SJSA1 (cell line): ENCODE results near the gene FOXJ2. TPM values are rescaled to one million over a fixed set of nuclear protein-coding genes. Genes with fewer than 3 reads are reported as not detected.

ENCODE experiments used
- DNase-seq, 2 experiments: peaks; one replicate each; pipeline ENCODE4 v3.0.0-alpha.2; 2015 to 2020; ENCODE audit warnings: low spot score in 2 of 2, low read depth in 1 of 2
- H3K27ac ChIP-seq: fragments of 250-450 bp; sonication (Bioruptor Pico); 2 replicates; pipeline ENCODE4 v1.5.1; 2020; ENCODE audit warnings: mild to moderate bottlenecking, moderate library complexity
- H3K27me3 ChIP-seq: fragments of 250-450 bp; sonication (Bioruptor Pico); replicated peaks from 2 replicates; pipeline ENCODE4 v1.5.1; 2020; ENCODE audit warnings: mild to moderate bottlenecking, moderate library complexity
- H3K36me3 ChIP-seq: fragments of 250-450 bp; sonication (Bioruptor Pico); 2 replicates; pipeline ENCODE4 v1.5.1; 2020; ENCODE audit warnings: mild to moderate bottlenecking
- H3K4me1 ChIP-seq: fragments of 250-450 bp; sonication (Bioruptor Pico); replicated peaks from 2 replicates; pipeline ENCODE4 v1.6.1; 2021; ENCODE audit warnings: mild to moderate bottlenecking
- H3K4me3 ChIP-seq: fragments of 250-450 bp; sonication (Bioruptor Pico); 2 replicates; pipeline ENCODE4 v1.5.1; 2020; ENCODE audit warnings: mild to moderate bottlenecking
- H3K9me3 ChIP-seq: fragments of 250-450 bp; sonication (Bioruptor Pico); replicated peaks from 2 replicates; pipeline ENCODE4 v1.5.1; 2020; ENCODE audit warnings: mild to moderate bottlenecking
- total RNA-seq: library from RNA; depleted of rRNA; stranded (reverse); fragments of >200 nt; shearing (Covaris generic); gene quantifications from 2 replicates; pipeline ENCODE4 v1.2.3, GENCODE V29; 2014

Gene FOXJ2
- total RNA-seq, 1 experiment from 2014 or later: 12.1 TPM

DNA sequence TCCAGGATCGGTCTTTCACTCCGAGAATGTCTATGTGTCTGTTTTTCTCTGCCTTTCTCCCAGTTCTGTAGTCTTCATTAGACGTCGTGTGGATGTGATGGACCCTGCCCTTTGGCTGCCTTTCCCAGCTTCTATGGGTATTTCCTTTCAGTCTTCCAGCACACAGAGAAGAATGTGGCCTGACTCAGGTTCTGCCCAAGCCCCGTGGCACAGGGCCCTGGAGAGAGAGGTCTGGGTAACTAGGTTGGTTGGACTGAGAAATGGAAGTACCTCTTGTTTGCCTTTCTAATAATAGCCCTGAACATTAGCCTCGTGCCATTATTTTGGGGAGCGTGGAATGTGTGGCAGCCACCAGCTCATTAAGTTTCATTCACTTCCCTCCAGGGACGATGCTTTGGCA is 3.8 kb downstream of the FOXJ2 start:
- Histone ChIP-seq H3K9me3 (no peaks in the 10 kb centered on the region), H3K27ac (no peak overlapping the region), H3K36me3 (peaks cover 47% of the 10 kb centered on the region), H3K4me3 (no peak overlapping the region), H3K4me1 (peaks cover 39% of the 10 kb centered on the region), H3K27me3 (no peaks in the 10 kb centered on the region)
- no peak for DNase-seq

DNA sequence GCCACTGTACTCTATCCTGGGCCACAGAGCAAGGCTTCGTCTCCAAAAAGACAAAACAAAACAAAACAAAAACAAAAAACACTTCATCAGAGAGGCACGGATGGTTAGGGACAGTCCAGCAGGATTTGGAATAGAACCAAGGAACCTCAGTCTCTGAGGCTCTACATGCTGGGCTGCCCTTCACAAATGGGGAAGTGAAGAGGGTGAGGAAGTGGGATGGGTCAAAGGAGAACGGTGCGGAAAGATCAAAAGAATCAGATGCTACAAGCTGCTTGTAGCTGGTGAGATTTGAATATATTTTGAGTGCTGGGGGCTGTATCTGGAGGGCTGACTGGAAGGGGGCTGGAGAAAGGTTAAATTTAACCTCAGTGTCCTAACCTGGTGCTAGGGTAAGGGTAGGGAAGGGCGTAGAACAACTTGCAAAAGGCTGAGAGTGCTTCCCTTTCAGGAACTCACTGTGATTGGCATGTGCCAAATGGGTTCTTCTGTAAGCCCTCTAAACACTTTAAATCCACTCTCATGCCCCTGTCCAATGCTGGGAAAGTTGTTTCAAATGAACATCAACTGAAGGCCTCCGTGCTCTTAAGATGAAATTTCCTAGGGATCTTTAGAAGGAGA is 4.6 kb downstream of the FOXJ2 start:
- peaks cover 55% of the 10 kb centered on the region for H3K36me3 ChIP-seq
- H3K27ac ChIP-seq: no peak overlapping the region
- peaks cover 36% of the 10 kb centered on the region for H3K4me1 ChIP-seq
- no peaks in the 10 kb centered on the region for H3K27me3 ChIP-seq
- no peak for DNase-seq
- H3K9me3 ChIP-seq: no peaks in the 10 kb centered on the region
- H3K4me3 ChIP-seq: no peak overlapping the region

DNA sequence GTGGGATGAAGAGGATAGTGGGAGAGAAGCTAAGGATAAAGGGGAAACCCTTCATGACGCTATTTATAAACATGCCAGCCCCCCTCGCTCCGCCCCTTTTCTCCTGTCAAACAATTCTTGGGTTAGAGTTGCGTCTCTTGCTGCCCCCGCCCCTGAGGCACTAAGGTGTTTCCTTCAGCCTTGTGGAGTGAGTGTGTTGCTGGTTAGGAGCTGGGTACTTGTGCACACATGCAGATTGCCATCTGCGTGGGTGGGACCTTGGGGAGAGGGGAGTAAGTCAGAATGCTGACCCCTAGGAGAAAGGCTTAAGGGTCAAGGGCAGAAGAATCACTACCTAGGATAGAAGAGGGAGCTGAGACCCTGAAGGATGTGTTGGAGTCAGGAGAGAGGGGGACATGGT is 5.4 kb downstream of the FOXJ2 start:
- peaks cover 60% of the 10 kb centered on the region for H3K36me3 ChIP-seq
- H3K27ac ChIP-seq: no peak overlapping the region
- no peak for DNase-seq
- no peak overlapping the region for H3K4me3 ChIP-seq
- no peaks in the 10 kb centered on the region; the same call in 1 of the 2 replicates for H3K9me3 ChIP-seq
- no peaks in the 10 kb centered on the region for H3K27me3 ChIP-seq
- peaks cover 35% of the 10 kb centered on the region for H3K4me1 ChIP-seq

DNA sequence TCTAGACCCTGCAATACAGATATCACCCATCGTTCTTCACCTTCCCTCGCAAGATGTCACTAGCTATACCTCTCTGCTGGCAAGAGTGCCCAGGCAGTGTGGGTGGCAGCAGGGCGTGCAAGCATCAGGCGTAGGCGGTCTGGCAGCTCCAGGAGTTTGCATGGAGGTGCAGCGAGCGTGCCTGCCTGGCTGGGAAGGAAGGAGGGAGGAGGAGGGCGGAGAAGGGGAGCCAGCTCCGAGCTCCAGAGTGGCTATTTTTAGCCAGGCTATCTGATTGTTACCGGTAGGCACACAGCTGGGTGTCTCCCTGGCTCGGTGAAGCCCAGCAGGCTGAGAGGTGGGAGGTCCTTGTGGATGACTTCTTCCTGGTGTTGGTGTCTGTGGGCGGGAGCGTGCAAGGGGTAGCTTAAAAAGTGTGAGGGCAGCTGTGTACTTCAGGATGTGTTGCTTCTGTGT is 6.2 kb downstream of the FOXJ2 start:
- Histone ChIP-seq H3K4me1 (peaks cover 30% of the 10 kb centered on the region), H3K36me3 (peaks cover 63% of the 10 kb centered on the region), H3K27ac (no peak overlapping the region), H3K27me3 (no peaks in the 10 kb centered on the region), H3K4me3 (no peak overlapping the region), H3K9me3 (no peaks in the 10 kb centered on the region; the same call in 1 of the 2 replicates)
- DNase-seq: peak; percentile 51 to 73

DNA sequence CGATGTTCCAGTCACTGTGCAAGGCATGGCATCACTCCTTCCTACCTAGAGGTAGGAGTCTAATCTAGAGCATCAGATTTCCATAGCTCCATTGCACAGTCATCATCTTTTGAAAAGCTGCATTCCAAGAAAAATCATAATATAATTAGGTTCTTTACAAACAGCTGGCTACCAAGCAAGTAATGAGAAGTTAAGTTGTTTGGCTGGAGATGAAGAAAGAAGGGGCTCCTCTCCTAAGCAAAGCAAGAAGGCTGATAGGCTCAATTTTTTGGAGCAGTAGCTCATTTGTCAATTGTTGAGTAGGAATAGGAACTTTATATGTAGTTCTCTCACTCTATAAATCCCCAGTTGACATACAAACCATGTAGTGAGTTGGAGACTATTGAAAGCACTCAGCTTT is 8.3 kb downstream of the FOXJ2 start:
- peaks cover 67% of the 10 kb centered on the region for H3K36me3 ChIP-seq
- no peak overlapping the region for H3K27ac ChIP-seq
- no peak overlapping the region for H3K4me3 ChIP-seq
- peaks cover 14% of the 10 kb centered on the region for H3K4me1 ChIP-seq
- H3K27me3 ChIP-seq: no peaks in the 10 kb centered on the region
- DNase-seq: no peak
- H3K9me3 ChIP-seq: no peaks in the 10 kb centered on the region; the same call in 1 of the 2 replicates

DNA sequence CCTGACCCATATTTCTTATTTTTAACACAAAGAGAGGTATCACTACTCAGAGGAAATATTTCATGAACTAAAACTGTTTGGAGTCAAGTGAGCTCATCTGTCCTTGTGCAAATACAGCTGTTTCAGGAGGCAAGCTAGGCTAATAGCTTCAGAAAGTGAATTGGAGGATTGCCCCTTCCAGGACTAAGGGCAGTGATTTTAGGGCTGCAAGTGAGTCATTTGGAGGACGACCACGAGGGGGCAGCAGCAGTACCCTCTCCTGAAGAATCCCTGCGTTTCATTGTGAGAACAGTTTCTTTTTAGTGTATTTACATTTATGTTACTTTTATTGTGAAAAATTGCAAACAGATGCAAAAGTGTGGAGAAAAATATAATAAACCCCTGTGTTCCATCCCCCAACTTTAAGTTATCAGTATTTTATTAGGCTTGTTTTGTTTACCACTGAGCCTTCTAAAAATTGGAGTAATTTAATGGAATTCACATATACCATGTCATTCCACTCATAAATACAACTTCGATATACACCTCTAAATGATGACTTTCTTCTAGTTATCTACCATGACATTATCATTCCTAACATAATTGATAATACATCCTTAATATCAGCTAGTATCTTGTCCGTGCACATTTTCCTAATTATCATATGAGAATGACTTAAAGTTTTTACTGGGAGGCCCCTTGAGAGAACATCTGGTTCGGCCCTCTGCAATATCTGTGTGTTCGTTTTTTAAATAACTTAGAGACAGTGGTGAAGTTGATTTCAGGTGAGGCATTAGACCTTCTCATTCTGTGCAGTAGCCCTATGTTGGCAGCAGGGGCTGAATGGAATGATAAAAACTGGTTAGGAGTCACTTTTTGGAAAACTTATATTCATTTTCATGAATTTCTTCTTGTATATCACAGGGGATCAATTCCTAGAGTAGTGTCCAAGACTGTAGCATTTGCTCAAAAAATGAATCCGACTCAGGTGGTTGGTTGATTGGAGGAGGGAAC is 13.7 kb downstream of the FOXJ2 start:
- no peaks in the 10 kb centered on the region for H3K27me3 ChIP-seq

DNA sequence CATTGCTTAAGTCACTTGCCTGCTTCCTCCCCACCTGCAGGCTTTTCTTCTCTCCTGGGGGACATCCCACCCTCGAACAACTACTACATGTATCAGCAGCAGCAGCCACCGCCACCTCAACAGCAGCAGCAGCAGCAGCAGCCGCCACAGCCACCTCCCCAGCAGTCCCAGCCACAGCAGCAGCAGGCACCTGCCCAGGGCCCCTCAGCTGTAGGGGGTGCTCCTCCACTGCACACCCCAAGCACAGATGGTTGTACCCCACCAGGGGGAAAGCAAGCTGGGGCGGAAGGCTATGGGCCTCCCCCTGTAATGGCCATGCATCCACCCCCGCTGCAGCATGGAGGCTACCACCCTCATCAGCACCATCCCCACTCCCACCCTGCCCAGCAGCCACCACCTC is 15.3 kb downstream of the FOXJ2 start:
- Histone ChIP-seq H3K36me3 (peaks cover 87% of the 10 kb centered on the region), H3K27ac (no peak overlapping the region), H3K4me1 (no peaks in the 10 kb centered on the region), H3K4me3 (no peak overlapping the region), H3K27me3 (no peaks in the 10 kb centered on the region), H3K9me3 (no peaks in the 10 kb centered on the region)
- no peak for DNase-seq

More for the DNA sequence above, 13.7 kb downstream of the FOXJ2 start:
- no peak overlapping the region for H3K4me3 ChIP-seq
- no peaks in the 10 kb centered on the region for H3K4me1 ChIP-seq
- no peaks in the 10 kb centered on the region; the same call in 1 of the 2 replicates for H3K9me3 ChIP-seq
- peak; percentile 68 to 79 for DNase-seq
- peaks cover 86% of the 10 kb centered on the region for H3K36me3 ChIP-seq
- H3K27ac ChIP-seq: no peak overlapping the region

DNA sequence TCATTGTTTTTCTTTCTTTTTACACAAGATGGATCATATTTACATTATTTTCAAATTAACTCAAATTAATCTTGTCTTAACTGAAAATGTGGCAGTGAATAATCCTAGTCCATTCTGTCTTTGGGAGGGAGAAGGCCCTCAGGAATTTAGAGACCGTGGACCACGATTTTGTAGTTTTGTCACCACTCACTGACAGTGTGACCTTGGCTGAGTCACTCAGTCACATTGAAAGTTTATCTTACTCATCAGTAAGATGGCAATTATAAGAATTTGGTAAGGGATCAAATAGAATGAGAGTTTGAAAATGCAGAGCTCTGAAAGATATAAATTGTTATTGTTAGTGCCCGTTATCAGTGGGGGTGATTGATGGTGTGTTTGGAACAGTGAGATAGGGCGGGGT is 16.4 kb downstream of the FOXJ2 start:
- H3K36me3 ChIP-seq: peaks cover 90% of the 10 kb centered on the region

DNA sequence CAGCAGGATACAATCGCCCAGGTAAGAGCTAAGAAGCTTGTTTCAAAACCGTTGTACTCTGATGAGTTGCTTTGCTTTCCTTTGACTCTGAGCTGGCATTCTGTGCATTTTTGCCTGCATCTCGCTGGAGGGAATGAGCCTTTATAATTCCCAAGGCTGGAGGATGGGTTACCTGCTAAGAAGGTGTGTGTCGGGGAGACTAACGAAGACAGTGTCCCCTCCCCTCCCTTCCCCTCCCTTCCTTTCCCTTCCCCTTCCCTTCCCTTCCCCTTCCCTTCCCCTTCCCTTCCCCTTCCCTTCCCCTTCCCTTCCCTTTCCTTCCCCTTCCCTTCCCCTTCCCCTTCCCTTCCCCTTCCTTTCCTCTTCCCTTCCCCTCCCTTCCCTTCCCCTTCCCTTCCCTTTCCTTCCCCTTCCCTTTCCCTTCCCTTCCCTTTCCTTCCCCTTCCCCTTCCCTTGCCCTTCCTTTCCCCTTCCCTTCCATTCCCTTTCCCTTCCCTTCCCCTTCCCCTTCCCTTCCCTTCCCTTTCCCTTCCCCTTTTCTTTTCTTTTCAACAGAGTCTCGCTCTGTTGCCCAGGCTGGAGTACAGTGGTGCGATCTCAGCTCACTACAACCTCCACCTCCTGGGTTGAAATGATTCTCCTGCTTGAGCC is 18.2 kb downstream of the FOXJ2 start:
- DNase-seq: no peak
- H3K36me3 ChIP-seq: peaks cover 90% of the 10 kb centered on the region
- H3K9me3 ChIP-seq: no peaks in the 10 kb centered on the region

More for the DNA sequence above, 16.4 kb downstream of the FOXJ2 start:
- DNase-seq: no peak
- Histone ChIP-seq H3K4me3 (no peak overlapping the region), H3K27ac (no peak overlapping the region), H3K4me1 (no peaks in the 10 kb centered on the region), H3K27me3 (no peaks in the 10 kb centered on the region), H3K9me3 (no peaks in the 10 kb centered on the region)

DNA sequence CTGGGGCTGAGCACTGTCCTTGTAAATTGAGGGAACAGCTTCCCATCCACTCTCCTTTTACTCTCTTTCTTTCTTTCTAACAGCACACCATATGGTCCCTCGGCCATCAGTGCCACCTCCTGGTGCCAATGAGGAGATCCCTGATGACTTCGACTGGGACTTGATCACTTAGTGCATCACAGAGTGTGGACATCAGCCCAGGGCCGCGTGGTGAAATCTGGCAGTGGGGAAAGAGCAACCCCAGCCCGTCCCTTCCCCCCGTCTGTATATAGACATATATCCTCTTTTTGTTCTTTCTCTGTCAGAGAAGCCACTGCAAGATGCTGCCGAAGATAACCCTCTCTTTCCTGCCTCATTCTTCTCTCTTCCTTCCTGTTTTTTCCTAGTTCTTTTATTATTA is 20.2 kb downstream of the FOXJ2 start:
- no peak overlapping the region for H3K4me3 ChIP-seq
- H3K27me3 ChIP-seq: no peaks in the 10 kb centered on the region
- H3K36me3 ChIP-seq: peaks cover 76% of the 10 kb centered on the region
- peaks cover 3% of the 10 kb centered on the region; the same call in 1 of the 2 replicates for H3K4me1 ChIP-seq
- no peak for DNase-seq
- H3K9me3 ChIP-seq: no peaks in the 10 kb centered on the region
- no peak overlapping the region for H3K27ac ChIP-seq

More for the DNA sequence above, 18.2 kb downstream of the FOXJ2 start:
- Histone ChIP-seq H3K4me3 (no peak overlapping the region), H3K27ac (no peak overlapping the region), H3K4me1 (no peaks in the 10 kb centered on the region), H3K27me3 (no peaks in the 10 kb centered on the region)

DNA sequence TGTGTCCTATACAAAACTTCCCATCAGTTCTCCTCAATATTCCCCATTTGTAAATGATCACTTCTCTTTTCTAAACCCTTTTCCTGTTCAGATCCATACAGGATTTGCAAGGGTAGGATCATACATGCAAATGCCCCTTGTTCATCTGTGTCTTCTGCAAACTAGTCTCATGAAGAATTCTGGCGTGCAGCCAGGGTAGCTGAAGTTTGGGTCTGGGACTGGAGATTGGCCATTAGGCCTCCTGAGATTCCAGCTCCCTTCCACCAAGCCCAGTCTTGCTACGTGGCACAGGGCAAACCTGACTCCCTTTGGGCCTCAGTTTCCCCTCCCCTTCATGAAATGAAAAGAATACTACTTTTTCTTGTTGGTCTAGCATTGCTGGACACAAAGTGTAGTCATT is 22.3 kb downstream of the FOXJ2 start:
- Histone ChIP-seq H3K36me3 (peaks cover 55% of the 10 kb centered on the region), H3K9me3 (no peaks in the 10 kb centered on the region)

DNA sequence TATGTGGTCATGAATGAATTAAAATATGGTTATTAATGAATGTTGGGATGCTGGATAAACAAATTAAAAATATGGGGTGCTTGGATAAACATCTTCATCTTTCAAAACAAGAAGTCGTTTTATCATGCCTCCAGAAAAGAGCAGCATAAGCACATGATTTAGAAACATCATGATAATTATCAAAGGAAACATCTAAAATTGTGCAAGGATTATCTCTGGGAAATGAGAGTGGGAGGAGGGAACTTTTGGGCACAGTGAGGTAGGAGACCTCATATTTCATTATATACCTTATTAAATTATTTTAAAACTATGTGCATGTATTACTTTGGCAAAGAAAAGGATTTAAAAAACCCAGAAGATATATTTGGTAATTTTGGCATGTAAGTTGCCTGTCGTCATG is 24.8 kb downstream of the FOXJ2 start:
- Histone ChIP-seq H3K4me1 (peaks cover 7% of the 10 kb centered on the region; the same call in 1 of the 2 replicates), H3K9me3 (no peaks in the 10 kb centered on the region), H3K36me3 (peaks cover 35% of the 10 kb centered on the region), H3K27me3 (no peaks in the 10 kb centered on the region), H3K27ac (no peak overlapping the region), H3K4me3 (no peak overlapping the region)
- DNase-seq: no peak

More for the DNA sequence above, 22.3 kb downstream of the FOXJ2 start:
- Histone ChIP-seq H3K4me3 (no peak overlapping the region), H3K27me3 (no peaks in the 10 kb centered on the region), H3K4me1 (peaks cover 7% of the 10 kb centered on the region; the same call in 1 of the 2 replicates), H3K27ac (no peak overlapping the region)
- DNase-seq: no peak

DNA sequence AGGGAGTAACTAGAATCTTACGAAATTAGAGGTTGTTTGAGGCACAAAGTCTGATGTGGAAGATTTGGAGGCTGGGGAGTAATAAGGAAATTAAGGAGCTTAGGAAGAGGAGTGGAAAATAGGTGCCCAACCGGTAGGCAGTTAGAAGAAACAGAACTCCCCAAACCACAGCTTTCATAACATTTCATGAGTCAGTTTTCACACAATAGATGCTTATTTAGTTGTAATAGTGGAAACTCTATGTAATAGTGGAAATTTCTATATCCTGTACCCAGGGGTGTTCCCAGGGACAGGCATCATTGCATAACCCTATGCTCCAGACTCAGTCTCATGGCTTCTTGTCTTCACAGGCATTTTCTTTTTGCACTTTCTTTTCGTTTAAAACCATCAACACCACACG is 25.3 kb downstream of the FOXJ2 start:
- Histone ChIP-seq H3K4me3 (no peak overlapping the region), H3K27ac (no peak overlapping the region), H3K36me3 (peaks cover 30% of the 10 kb centered on the region), H3K4me1 (peaks cover 7% of the 10 kb centered on the region; the same call in 1 of the 2 replicates), H3K27me3 (no peaks in the 10 kb centered on the region), H3K9me3 (no peaks in the 10 kb centered on the region)
- peak in 1 of 2 experiments; percentile 34 for DNase-seq
